ENCODE measurements around the gene TMCC2. TPM values are rescaled to one million over a fixed set of nuclear protein-coding genes. Genes with fewer than 3 reads are reported as not detected.
"Not testable (repeated sequence)": the region's sequence is repeated elsewhere in the genome, so short reads cannot be mapped to it uniquely, and the experiment has no call there.

The TMCC2 gene, protein sequence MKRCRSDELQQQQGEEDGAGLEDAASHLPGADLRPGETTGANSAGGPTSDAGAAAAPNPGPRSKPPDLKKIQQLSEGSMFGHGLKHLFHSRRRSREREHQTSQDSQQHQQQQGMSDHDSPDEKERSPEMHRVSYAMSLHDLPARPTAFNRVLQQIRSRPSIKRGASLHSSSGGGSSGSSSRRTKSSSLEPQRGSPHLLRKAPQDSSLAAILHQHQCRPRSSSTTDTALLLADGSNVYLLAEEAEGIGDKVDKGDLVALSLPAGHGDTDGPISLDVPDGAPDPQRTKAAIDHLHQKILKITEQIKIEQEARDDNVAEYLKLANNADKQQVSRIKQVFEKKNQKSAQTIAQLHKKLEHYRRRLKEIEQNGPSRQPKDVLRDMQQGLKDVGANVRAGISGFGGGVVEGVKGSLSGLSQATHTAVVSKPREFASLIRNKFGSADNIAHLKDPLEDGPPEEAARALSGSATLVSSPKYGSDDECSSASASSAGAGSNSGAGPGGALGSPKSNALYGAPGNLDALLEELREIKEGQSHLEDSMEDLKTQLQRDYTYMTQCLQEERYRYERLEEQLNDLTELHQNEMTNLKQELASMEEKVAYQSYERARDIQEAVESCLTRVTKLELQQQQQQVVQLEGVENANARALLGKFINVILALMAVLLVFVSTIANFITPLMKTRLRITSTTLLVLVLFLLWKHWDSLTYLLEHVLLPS
- 4.9 TPM for polyA plus RNA-seq (2013, experiment 1 of 2)
- 3.9 TPM for polyA plus RNA-seq (2013, experiment 2 of 2)

- Histone ChIP-seq H3K4me3 (ENCODE audit: extremely low read depth, insufficient read depth, low read length, poor library complexity, severe bottlenecking) (peak within 1 kb of the TSS; percentile 51), H3K36me3 (ENCODE audit: control insufficient read depth, insufficient read depth, low read length) (no peaks in the 10 kb centered on the region), H3K9me3 (ENCODE audit: control insufficient read depth, low read length) (no peaks in the 10 kb centered on the region), H3K4me1 (ENCODE audit: control insufficient read depth, insufficient read depth, low read length, poor library complexity, severe bottlenecking) (peaks cover 7% of the 10 kb centered on the region), H3K27ac (ENCODE audit: low read depth, low read length, severe bottlenecking) (no peak within 1 kb of the TSS)
- WGBS, 2 experiments (ENCODE audit: insufficient coverage in 2 of 2), result 0% methylated on average over 7 to 29 of the region's 44 CpGs
These were observed at the start of gene TMCC2 for GRCh38 chr1:205227584-205228013. TMCC2 (plus strand) TSS chr1:205227946; CDS start chr1:205228565, 619 bp downstream.

DNA sequence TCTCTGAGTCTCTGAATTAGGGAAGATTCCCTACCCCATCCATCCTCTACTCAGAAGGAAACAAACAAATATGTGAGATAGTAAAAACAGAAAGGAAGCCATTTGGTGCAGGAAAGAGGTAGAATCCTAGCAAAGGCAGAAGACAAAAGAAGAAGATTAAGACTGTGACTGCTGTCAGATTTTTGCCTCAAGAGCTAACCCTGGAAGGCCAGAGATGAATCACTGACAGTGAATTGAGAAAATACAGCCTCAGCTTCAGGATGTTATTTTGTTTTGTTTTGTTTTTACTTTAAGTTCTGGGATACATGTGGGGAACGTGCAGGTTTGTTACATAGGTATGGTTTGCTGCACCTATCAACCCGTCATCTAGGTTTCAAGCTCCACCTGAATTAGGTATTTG, 47.9 kb upstream of the TMCC2 start:
- Histone ChIP-seq H3K36me3 (ENCODE audit: control insufficient read depth, insufficient read depth, low read length) (peaks cover 19% of the 10 kb centered on the region), H3K9me3 (ENCODE audit: control insufficient read depth, low read length) (no peaks in the 10 kb centered on the region), H3K4me3 (ENCODE audit: extremely low read depth, insufficient read depth, low read length, poor library complexity, severe bottlenecking) (no peak overlapping the region), H3K4me1 (ENCODE audit: control insufficient read depth, insufficient read depth, low read length, poor library complexity, severe bottlenecking) (peaks cover 36% of the 10 kb centered on the region), H3K27ac (ENCODE audit: low read depth, low read length, severe bottlenecking) (peak overlapping the region; percentile 64)
- WGBS, 2 experiments (ENCODE audit: insufficient coverage in 2 of 2), result no CpG with 5 or more reads among the region's 2 CpGs

DNA sequence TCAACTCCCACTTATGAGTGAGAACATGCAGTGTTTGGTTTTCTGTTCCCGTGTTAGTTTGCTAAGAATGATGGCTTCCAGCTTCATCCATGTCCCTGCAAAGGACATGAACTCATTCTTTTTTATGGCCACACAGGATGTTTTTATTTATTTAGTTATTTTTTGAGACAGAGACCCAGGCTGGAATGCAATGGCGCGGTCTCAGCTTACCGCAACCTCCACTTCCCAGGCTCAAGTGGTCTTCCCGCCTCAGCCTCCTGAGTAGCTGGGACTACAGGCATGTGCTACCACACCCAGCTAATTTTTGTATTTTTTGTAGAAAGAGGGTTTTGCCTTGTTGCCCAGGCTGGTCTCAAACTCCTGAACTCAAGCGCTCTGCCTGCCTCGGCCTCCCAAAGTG, 47.4 kb upstream of the TMCC2 start:
- 87 to 90% methylated on average over 2 to 4 of the region's 7 CpGs for WGBS, 2 experiments (ENCODE audit: insufficient coverage in 2 of 2)
- H3K9me3 ChIP-seq (ENCODE audit: control insufficient read depth, low read length), result not testable (repeated sequence)
- H3K36me3 ChIP-seq (ENCODE audit: control insufficient read depth, insufficient read depth, low read length), result peaks cover 23% of the 10 kb centered on the region

DNA sequence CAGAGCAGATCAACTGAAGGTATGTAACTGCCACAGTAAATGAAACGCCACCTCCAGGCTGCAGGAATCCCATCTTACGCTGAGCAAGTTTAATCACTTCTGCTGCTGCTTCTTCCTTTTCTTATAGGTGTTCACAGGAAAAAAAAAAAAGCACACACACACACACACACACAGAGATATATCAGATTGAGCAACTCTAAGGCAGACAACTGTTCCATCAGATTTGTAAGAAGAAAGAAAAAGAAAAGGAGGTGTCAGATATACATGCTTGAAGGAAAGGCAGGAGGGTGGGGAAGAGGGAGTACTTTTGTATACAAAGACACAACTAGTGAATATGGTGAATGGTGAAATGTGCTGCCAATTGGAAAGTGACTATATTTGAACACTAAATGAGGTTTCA, 44.8 kb upstream of the TMCC2 start:
- Histone ChIP-seq H3K4me1 (ENCODE audit: control insufficient read depth, insufficient read depth, low read length, poor library complexity, severe bottlenecking) (peaks cover 33% of the 10 kb centered on the region), H3K9me3 (ENCODE audit: control insufficient read depth, low read length) (no peaks in the 10 kb centered on the region), H3K36me3 (ENCODE audit: control insufficient read depth, insufficient read depth, low read length) (peaks cover 46% of the 10 kb centered on the region), H3K27ac (ENCODE audit: low read depth, low read length, severe bottlenecking) (no peak overlapping the region), H3K4me3 (ENCODE audit: extremely low read depth, insufficient read depth, low read length, poor library complexity, severe bottlenecking) (no peak overlapping the region)
- 100% methylated on average over 1 of the region's 2 CpGs; no CpG with 5 or more reads in 1 of the 2 experiments for WGBS, 2 experiments (ENCODE audit: insufficient coverage in 2 of 2)

More for the DNA sequence above, 47.4 kb upstream of the TMCC2 start:
- not testable (repeated sequence) for H3K4me3 ChIP-seq (ENCODE audit: extremely low read depth, insufficient read depth, low read length, poor library complexity, severe bottlenecking)
- peak overlapping the region; percentile 64 for H3K27ac ChIP-seq (ENCODE audit: low read depth, low read length, severe bottlenecking)
- H3K4me1 ChIP-seq (ENCODE audit: control insufficient read depth, insufficient read depth, low read length, poor library complexity, severe bottlenecking), result peaks cover 32% of the 10 kb centered on the region

DNA sequence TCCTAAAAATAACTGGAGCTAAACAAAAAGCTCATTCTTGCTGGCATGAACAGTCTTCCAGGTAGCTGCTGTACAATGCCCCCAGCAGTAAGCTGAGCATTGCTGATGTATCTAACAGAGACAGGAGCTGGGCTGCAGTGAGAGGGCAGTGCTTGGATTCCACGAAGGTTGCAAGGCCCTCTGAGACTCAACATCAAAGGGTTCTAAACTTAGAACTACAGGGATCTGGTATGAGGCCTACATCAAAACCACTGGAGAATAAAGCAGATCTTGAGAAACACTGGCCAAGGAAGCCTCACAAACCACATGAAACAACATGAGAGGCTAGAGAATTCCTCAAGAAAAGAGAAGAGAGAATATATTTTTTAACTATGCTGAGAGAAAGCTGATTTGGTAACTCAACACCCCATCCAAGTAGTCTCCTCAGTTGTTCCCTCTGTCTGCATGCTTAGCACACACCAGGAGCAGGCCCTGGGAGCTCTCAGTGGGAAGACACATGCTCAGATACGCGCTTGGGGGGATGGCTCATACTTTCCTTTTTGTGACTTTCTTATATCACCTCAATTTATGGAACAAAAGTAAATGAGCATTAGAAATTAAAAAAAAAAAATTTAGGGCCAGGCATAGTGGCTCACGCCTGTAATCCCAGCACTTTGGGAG, 43.9 kb upstream of the TMCC2 start:
- Histone ChIP-seq H3K36me3 (ENCODE audit: control insufficient read depth, insufficient read depth, low read length) (peaks cover 46% of the 10 kb centered on the region), H3K4me1 (ENCODE audit: control insufficient read depth, insufficient read depth, low read length, poor library complexity, severe bottlenecking) (peaks cover 36% of the 10 kb centered on the region), H3K27ac (ENCODE audit: low read depth, low read length, severe bottlenecking) (peak overlapping the region; percentile 81), H3K9me3 (ENCODE audit: control insufficient read depth, low read length) (no peaks in the 10 kb centered on the region), H3K4me3 (ENCODE audit: extremely low read depth, insufficient read depth, low read length, poor library complexity, severe bottlenecking) (no peak overlapping the region)
- 60 to 100% methylated on average over 1 of the region's 4 CpGs for WGBS, 2 experiments (ENCODE audit: insufficient coverage in 2 of 2)

GRCh38 chr1:205186191-205186590, 41.6 kb upstream of the TMCC2 start:
- Histone ChIP-seq H3K36me3 (ENCODE audit: control insufficient read depth, insufficient read depth, low read length) (peaks cover 44% of the 10 kb centered on the region), H3K9me3 (ENCODE audit: control insufficient read depth, low read length) (no peaks in the 10 kb centered on the region), H3K27ac (ENCODE audit: low read depth, low read length, severe bottlenecking) (no peak overlapping the region), H3K4me1 (ENCODE audit: control insufficient read depth, insufficient read depth, low read length, poor library complexity, severe bottlenecking) (peaks cover 29% of the 10 kb centered on the region), H3K4me3 (ENCODE audit: extremely low read depth, insufficient read depth, low read length, poor library complexity, severe bottlenecking) (no peak overlapping the region)

GRCh38 chr1:205187420-205187819, 40.3 kb upstream of the TMCC2 start:
- Histone ChIP-seq H3K4me1 (ENCODE audit: control insufficient read depth, insufficient read depth, low read length, poor library complexity, severe bottlenecking) (peaks cover 33% of the 10 kb centered on the region), H3K4me3 (ENCODE audit: extremely low read depth, insufficient read depth, low read length, poor library complexity, severe bottlenecking) (no peak overlapping the region), H3K36me3 (ENCODE audit: control insufficient read depth, insufficient read depth, low read length) (peaks cover 34% of the 10 kb centered on the region), H3K27ac (ENCODE audit: low read depth, low read length, severe bottlenecking) (no peak overlapping the region), H3K9me3 (ENCODE audit: control insufficient read depth, low read length) (no peaks in the 10 kb centered on the region)
- WGBS, 2 experiments (ENCODE audit: insufficient coverage in 2 of 2), result 81 to 90% methylated on average over 7 to 9 of the region's 10 CpGs

DNA sequence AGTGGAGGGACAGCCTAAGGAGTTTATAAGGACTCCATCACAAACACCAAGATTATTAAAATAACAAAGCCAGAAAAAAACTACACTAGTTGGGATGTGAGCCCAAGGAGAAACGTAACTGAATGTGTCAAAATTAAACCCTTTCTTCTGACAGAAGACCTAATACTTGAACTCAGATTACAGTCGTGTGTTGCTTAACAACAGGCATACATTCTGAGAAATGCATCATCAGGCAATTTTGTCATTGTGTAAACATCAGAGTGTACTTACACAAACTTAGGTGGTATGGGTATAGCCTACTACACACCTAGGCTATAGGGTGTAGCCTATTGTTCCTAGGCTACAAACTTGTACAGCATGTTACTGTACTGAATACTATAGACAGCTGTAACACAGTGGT, 39.6 kb upstream of the TMCC2 start:
- H3K27ac ChIP-seq (ENCODE audit: low read depth, low read length, severe bottlenecking), result no peak overlapping the region
- H3K4me1 ChIP-seq (ENCODE audit: control insufficient read depth, insufficient read depth, low read length, poor library complexity, severe bottlenecking), result peaks cover 28% of the 10 kb centered on the region
- H3K4me3 ChIP-seq (ENCODE audit: extremely low read depth, insufficient read depth, low read length, poor library complexity, severe bottlenecking), result no peak overlapping the region
- WGBS, 2 experiments (ENCODE audit: insufficient coverage in 2 of 2), result 80 to 83% methylated on average over 1 to 2 of the region's 2 CpGs
- H3K9me3 ChIP-seq (ENCODE audit: control insufficient read depth, low read length), result no peaks in the 10 kb centered on the region
- peaks cover 28% of the 10 kb centered on the region for H3K36me3 ChIP-seq (ENCODE audit: control insufficient read depth, insufficient read depth, low read length)

GRCh38 chr1:205188596-205188995, 39.1 kb upstream of the TMCC2 start:
- 100% methylated on average over 1 of the region's 2 CpGs; no CpG with 5 or more reads in 1 of the 2 experiments for WGBS, 2 experiments (ENCODE audit: insufficient coverage in 2 of 2)
- Histone ChIP-seq H3K9me3 (ENCODE audit: control insufficient read depth, low read length) (no peaks in the 10 kb centered on the region), H3K27ac (ENCODE audit: low read depth, low read length, severe bottlenecking) (no peak overlapping the region), H3K4me3 (ENCODE audit: extremely low read depth, insufficient read depth, low read length, poor library complexity, severe bottlenecking) (no peak overlapping the region), H3K36me3 (ENCODE audit: control insufficient read depth, insufficient read depth, low read length) (peaks cover 27% of the 10 kb centered on the region), H3K4me1 (ENCODE audit: control insufficient read depth, insufficient read depth, low read length, poor library complexity, severe bottlenecking) (peaks cover 23% of the 10 kb centered on the region)

DNA sequence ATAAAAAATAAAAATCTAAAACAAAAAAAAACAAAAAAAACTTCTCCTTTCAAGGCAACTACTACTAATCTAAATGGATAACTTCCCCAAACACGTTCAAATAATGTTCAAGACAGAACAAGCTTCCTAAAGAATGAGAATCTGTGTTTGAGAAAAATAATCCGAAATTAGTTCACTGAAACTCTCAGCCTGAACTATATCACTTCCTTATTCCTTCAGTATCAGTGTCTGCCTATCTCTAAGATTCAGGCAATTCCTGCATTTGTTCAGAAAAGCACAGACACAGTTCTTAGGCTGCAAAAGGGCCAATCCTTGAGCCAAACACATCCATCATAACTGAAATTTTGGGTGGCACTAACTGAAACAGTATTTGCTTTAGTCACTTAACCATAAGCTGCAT, 38.6 kb upstream of the TMCC2 start:
- Histone ChIP-seq H3K4me3 (ENCODE audit: extremely low read depth, insufficient read depth, low read length, poor library complexity, severe bottlenecking) (no peak overlapping the region), H3K9me3 (ENCODE audit: control insufficient read depth, low read length) (no peaks in the 10 kb centered on the region), H3K36me3 (ENCODE audit: control insufficient read depth, insufficient read depth, low read length) (peaks cover 27% of the 10 kb centered on the region), H3K4me1 (ENCODE audit: control insufficient read depth, insufficient read depth, low read length, poor library complexity, severe bottlenecking) (peaks cover 17% of the 10 kb centered on the region), H3K27ac (ENCODE audit: low read depth, low read length, severe bottlenecking) (no peak overlapping the region)
- WGBS, 2 experiments (ENCODE audit: insufficient coverage in 2 of 2), result no CpG with 5 or more reads among the region's 2 CpGs

Data from mesodermal cell (in vitro differentiated cells).